ENCODE measurements around the gene TRAPPC2L.

Gene TRAPPC2L

GRCh38 chr16:88839026-88839529 is 17.8 kb upstream of the TRAPPC2L start:
- in situ Hi-C loops (cut with HindIII; ENCODE audit: low sequenced_read_pairs) = no loop called here

GRCh38 chr16:88839745-88840599 is 17.0 kb upstream of the TRAPPC2L start:
- in situ Hi-C loops (cut with HindIII; ENCODE audit: low sequenced_read_pairs) = no loop called here

GRCh38 chr16:88840600-88841215 is 16.2 kb upstream of the TRAPPC2L start:
- in situ Hi-C loops (cut with HindIII; ENCODE audit: low sequenced_read_pairs) = no loop called here

- in situ Hi-C loops (cut with HindIII; ENCODE audit: low sequenced_read_pairs) = no loop called here
Measured at GRCh38 chr16:88841521-88842307, 15.2 kb upstream of the TRAPPC2L start.

GRCh38 chr16:88842308-88842756 is 14.6 kb upstream of the TRAPPC2L start:
- in situ Hi-C loops (cut with HindIII; ENCODE audit: low sequenced_read_pairs) = no loop called here

GRCh38 chr16:88842806-88843205 is 14.1 kb upstream of the TRAPPC2L start:
- in situ Hi-C loops (cut with HindIII; ENCODE audit: low sequenced_read_pairs) = no loop called here

GRCh38 chr16:88843256-88843655 is 13.7 kb upstream of the TRAPPC2L start:
- in situ Hi-C loops (cut with HindIII; ENCODE audit: low sequenced_read_pairs) = no loop called here

GRCh38 chr16:88844419-88845036 is 12.4 kb upstream of the TRAPPC2L start:
- in situ Hi-C loops (cut with HindIII; ENCODE audit: low sequenced_read_pairs) = no loop called here

- in situ Hi-C loops (cut with HindIII; ENCODE audit: low sequenced_read_pairs) = no loop called here
Measured at GRCh38 chr16:88846088-88846487, 10.8 kb upstream of the TRAPPC2L start.

GRCh38 chr16:88847654-88848053 is 9.3 kb upstream of the TRAPPC2L start:
- in situ Hi-C loops (cut with HindIII; ENCODE audit: low sequenced_read_pairs) = no loop called here

- in situ Hi-C loops (cut with HindIII; ENCODE audit: low sequenced_read_pairs) = no loop called here
Measured at GRCh38 chr16:88848557-88848956, 8.4 kb upstream of the TRAPPC2L start.

- in situ Hi-C loops (cut with HindIII; ENCODE audit: low sequenced_read_pairs) = no loop called here
Measured at GRCh38 chr16:88850531-88851199, 6.3 kb upstream of the TRAPPC2L start.

GRCh38 chr16:88851616-88852015 is 5.3 kb upstream of the TRAPPC2L start:
- in situ Hi-C loops (cut with HindIII; ENCODE audit: low sequenced_read_pairs) = no loop called here

- in situ Hi-C loops (cut with HindIII; ENCODE audit: low sequenced_read_pairs) = no loop called here
Measured at GRCh38 chr16:88853325-88853941, 3.5 kb upstream of the TRAPPC2L start.

- in situ Hi-C loops (cut with HindIII; ENCODE audit: low sequenced_read_pairs) = no loop called here
Measured at GRCh38 chr16:88854306-88855111, 2.4 kb upstream of the TRAPPC2L start.

- in situ Hi-C loops (cut with HindIII; ENCODE audit: low sequenced_read_pairs) = no loop called here
Measured at GRCh38 chr16:88855176-88855575, 1.8 kb upstream of the TRAPPC2L start.

- in situ Hi-C loops (cut with HindIII; ENCODE audit: low sequenced_read_pairs) = no loop called here
Measured at GRCh38 chr16:88855736-88856121, 1.2 kb upstream of the TRAPPC2L start.

GRCh38 chr16:88856122-88856827 is 652 bp upstream of the TRAPPC2L start:
- in situ Hi-C loops (cut with HindIII; ENCODE audit: low sequenced_read_pairs) = no loop called here
